Erythroblast (primary cell): Measurements from ENCODE around the gene ARHGEF37.

Experiments
- GATA1 ChIP-seq: IDR thresholded peaks from 2 replicates; pipeline ENCODE4 v1.6.1; 2011; ENCODE audit warnings: low read depth, mild to moderate bottlenecking, control low read depth, low read length, moderate library complexity
- POLR2A ChIP-seq: IDR thresholded peaks from 2 replicates; pipeline ENCODE4 v1.6.1; 2011; ENCODE audit warnings: mild to moderate bottlenecking, low read length

- TF ChIP-seq POLR2A (peak; percentile 15), GATA1 (no peak)
These were observed 13.1 kb downstream of the ARHGEF37 start for GRCh38 chr5:149594206-149594895.
